Measurements from ENCODE around the gene SVBP.

Gene SVBP

GRCh38 chr1:42783092-42783491 lies 34.1 kb downstream of the SVBP start:
- TF ChIP-seq RARB (CRISPR knock-in tag; IDR thresholded peaks at IDR 0.05), result no peak
- ATAC-seq, result no peak

- no peak for ATAC-seq
- TF ChIP-seq BACH2 (CRISPR knock-in tag; IDR thresholded peaks at IDR 0.05; ENCODE audit: borderline replicate concordance) (no peak), ZNF70 (CRISPR knock-in tag; IDR thresholded peaks at IDR 0.05) (no peak), ARNTL (CRISPR knock-in tag; IDR thresholded peaks at IDR 0.05; ENCODE audit: borderline replicate concordance, low read depth) (no peak), ZNF8 (CRISPR knock-in tag; IDR thresholded peaks at IDR 0.05) (no peak), CSRNP3 (CRISPR knock-in tag; IDR thresholded peaks at IDR 0.05) (no peak), ISL1 (CRISPR knock-in tag; IDR thresholded peaks at IDR 0.05) (no peak), ESRRG (CRISPR knock-in tag; IDR thresholded peaks at IDR 0.05) (no peak), OSR1 (CRISPR knock-in tag; IDR thresholded peaks at IDR 0.05) (no peak), ZFP3 (CRISPR knock-in tag; IDR thresholded peaks at IDR 0.05) (no peak), SNAI2 (CRISPR knock-in tag; IDR thresholded peaks at IDR 0.05) (no peak), PATZ1 (CRISPR knock-in tag; IDR thresholded peaks at IDR 0.05; ENCODE audit: borderline replicate concordance) (no peak), TOX (CRISPR knock-in tag; IDR thresholded peaks at IDR 0.05; ENCODE audit: borderline replicate concordance) (no peak), CSDC2 (CRISPR knock-in tag; IDR thresholded peaks at IDR 0.05) (no peak), RARB (CRISPR knock-in tag; IDR thresholded peaks at IDR 0.05) (no peak), CREB5 (CRISPR knock-in tag; IDR thresholded peaks at IDR 0.05; ENCODE audit: low read depth) (no peak), TCF4 (CRISPR knock-in tag; IDR thresholded peaks at IDR 0.05; ENCODE audit: borderline replicate concordance) (no peak), PPARA (CRISPR knock-in tag; IDR thresholded peaks at IDR 0.05; ENCODE audit: borderline replicate concordance) (no peak), ZFP30 (CRISPR knock-in tag; IDR thresholded peaks at IDR 0.05) (no peak), ZC3H10 (CRISPR knock-in tag; IDR thresholded peaks at IDR 0.05) (no peak)
These were observed 37.0 kb downstream of the SVBP start for GRCh38 chr1:42780176-42780575.

GRCh38 chr1:42779725-42780124 lies 37.5 kb downstream of the SVBP start:
- no peak for TF ChIP-seq OSR1 (CRISPR knock-in tag; IDR thresholded peaks at IDR 0.05)
- TF ChIP-seq TCF4 (CRISPR knock-in tag; IDR thresholded peaks at IDR 0.05; ENCODE audit: borderline replicate concordance), result no peak
- TF ChIP-seq PATZ1 (CRISPR knock-in tag; IDR thresholded peaks at IDR 0.05; ENCODE audit: borderline replicate concordance), result no peak
- no peak for TF ChIP-seq RARB (CRISPR knock-in tag; IDR thresholded peaks at IDR 0.05)
- no peak for TF ChIP-seq POU6F1 (CRISPR knock-in tag; IDR thresholded peaks at IDR 0.05; ENCODE audit: borderline replicate concordance, low read depth)
- TF ChIP-seq ZC3H10 (CRISPR knock-in tag; IDR thresholded peaks at IDR 0.05), result no peak
- TF ChIP-seq ZNF70 (CRISPR knock-in tag; IDR thresholded peaks at IDR 0.05), result no peak
- no peak for TF ChIP-seq ESRRG (CRISPR knock-in tag; IDR thresholded peaks at IDR 0.05)
- TF ChIP-seq ZFP30 (CRISPR knock-in tag; IDR thresholded peaks at IDR 0.05), result no peak
- no peak for TF ChIP-seq ISL1 (CRISPR knock-in tag; IDR thresholded peaks at IDR 0.05)
- TF ChIP-seq GLIS3 (CRISPR knock-in tag; IDR thresholded peaks at IDR 0.05), result no peak
- no peak for TF ChIP-seq TSHZ2 (CRISPR knock-in tag; IDR thresholded peaks at IDR 0.05)
- TF ChIP-seq BACH2 (CRISPR knock-in tag; IDR thresholded peaks at IDR 0.05; ENCODE audit: borderline replicate concordance), result no peak
- TF ChIP-seq ZFP3 (CRISPR knock-in tag; IDR thresholded peaks at IDR 0.05), result no peak
- no peak for TF ChIP-seq PPARA (CRISPR knock-in tag; IDR thresholded peaks at IDR 0.05; ENCODE audit: borderline replicate concordance)
- TF ChIP-seq CREB5 (CRISPR knock-in tag; IDR thresholded peaks at IDR 0.05; ENCODE audit: low read depth), result no peak
- TF ChIP-seq ZNF8 (CRISPR knock-in tag; IDR thresholded peaks at IDR 0.05), result no peak
- ATAC-seq, result no peak
